Epidermal melanocyte (primary cell): Measurements from ENCODE around the gene FCMR.

ENCODE experiments used
- DNase-seq: peaks from one replicate; pipeline ENCODE4 v3.0.0; 2011; ENCODE audit warnings: low spot score; ENCODE audit not compliant: insufficient read length

FCMR gene, protein sequence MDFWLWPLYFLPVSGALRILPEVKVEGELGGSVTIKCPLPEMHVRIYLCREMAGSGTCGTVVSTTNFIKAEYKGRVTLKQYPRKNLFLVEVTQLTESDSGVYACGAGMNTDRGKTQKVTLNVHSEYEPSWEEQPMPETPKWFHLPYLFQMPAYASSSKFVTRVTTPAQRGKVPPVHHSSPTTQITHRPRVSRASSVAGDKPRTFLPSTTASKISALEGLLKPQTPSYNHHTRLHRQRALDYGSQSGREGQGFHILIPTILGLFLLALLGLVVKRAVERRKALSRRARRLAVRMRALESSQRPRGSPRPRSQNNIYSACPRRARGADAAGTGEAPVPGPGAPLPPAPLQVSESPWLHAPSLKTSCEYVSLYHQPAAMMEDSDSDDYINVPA

DNA sequence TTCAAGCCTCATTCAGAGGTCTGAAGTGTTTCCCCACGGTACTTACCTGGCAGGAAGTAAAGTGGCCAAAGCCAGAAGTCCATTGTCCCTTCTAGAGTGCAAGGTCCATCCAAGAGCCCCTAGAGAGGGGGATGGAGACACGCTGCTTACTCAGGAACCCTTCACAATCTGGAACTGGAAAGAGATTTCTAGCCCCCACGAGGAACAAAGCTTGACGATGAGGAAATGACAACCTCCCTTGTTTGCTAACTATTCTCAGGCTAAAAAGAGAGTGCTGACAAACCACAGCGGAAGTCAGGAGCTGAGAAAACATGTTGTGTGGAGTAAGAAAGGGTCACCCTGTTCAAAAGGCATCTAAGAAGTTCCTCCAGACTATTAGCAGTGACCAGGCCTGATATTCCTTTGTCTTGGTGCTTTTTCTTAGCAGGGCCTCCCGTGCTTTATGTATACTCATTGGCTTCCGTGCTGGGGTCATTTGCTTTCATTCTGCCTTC, at the start of gene FCMR:
Gene FCMR (minus strand): TSS at position 170 of the 494 bp plus-strand sequence. CDS start 87 bp downstream, at position 83.
- DNase-seq, result no peak

DNA sequence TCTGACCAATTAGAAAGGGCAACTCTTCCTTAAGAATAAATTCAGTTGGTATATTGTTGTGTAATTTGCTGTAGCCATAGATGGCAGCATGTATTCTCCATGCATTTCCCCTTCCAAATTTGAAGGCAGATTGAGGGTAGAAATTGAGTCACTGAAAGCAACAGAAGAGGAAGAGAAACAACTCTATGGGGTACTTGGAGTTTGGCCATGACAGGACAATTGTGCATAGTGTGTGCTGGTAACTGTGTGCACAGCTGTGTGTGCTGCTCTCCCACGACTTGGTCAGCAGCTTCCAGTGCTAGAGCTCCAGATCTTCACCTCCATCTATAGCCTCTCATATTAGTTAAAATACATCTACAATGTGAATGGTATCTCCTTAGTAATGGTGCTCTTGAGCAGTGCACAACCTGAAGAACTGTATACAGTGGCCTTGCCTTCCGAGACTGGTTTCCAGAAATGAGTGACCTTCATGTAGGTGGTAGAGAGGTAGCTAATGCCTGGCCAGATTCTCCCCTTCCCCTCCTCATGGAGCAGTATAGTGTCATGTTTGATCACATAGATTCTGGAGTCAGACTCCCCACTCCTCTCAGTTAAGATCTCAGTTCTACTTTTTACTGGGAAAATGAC, 49.4 kb upstream of the FCMR start:
- no peak for DNase-seq

GRCh38 chr1:206970446-206970845, 48.7 kb upstream of the FCMR start, which contains the start of gene FCAMR:
TSS of gene FCAMR (minus strand) at chr1:206970460. CDS start at chr1:206970125, 335 bp downstream.
- no peak for DNase-seq

GRCh38 chr1:206969090-206969489, 47.3 kb upstream of the FCMR start:
- DNase-seq, result no peak

- DNase-seq, result no peak
These were observed 45.5 kb upstream of the FCMR start for GRCh38 chr1:206967096-206967849.

DNA sequence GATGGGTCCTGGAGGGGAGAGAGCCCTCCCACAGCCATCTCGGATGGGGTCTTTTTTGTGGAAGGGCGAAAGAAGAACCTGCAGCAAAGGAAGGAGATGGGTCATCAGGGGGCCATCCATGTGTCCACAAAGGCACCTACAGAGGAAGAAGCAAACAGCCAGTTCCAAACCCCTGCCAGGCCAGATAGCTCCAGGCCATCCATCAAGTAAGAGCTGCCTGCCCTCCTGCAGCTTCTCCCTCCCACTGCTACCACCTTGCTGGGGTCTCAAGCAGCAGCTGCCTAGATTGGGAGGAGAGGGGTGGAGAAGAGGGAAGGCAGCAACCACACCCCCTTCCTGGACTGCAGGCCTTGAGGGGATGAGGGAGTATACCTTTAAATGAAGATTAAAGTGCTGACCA, 44.0 kb upstream of the FCMR start:
- no peak for DNase-seq

- no peak for DNase-seq
These were observed 42.0 kb upstream of the FCMR start for GRCh38 chr1:206963740-206964139.

GRCh38 chr1:206963119-206963712, 41.5 kb upstream of the FCMR start:
- DNase-seq, result no peak

GRCh38 chr1:206962272-206962671, 40.5 kb upstream of the FCMR start:
- DNase-seq, result no peak

DNA sequence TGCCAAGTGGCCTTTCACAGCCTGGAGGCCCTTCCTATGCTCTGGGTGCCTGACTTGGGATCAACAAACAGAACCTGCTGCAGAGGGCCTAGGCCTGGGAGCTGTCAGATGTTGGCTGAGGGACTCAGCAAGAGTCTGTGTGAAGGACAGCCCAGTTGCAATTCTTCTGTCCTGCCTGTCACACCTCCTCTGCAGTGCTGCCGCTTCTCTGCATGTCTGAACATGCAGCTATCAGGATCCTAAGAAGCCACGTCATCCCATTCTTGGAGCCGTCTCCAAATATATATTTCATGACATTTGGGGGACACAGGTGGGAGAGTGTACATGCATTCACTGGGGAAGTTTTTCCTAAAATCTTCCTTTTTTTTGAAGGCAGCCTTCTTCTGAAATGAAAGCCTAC, 39.9 kb upstream of the FCMR start:
- no peak for DNase-seq

GRCh38 chr1:206960676-206961386, 39.1 kb upstream of the FCMR start:
- no peak for DNase-seq

- DNase-seq, result no peak
These were observed 36.4 kb upstream of the FCMR start for GRCh38 chr1:206958144-206958543.

DNA sequence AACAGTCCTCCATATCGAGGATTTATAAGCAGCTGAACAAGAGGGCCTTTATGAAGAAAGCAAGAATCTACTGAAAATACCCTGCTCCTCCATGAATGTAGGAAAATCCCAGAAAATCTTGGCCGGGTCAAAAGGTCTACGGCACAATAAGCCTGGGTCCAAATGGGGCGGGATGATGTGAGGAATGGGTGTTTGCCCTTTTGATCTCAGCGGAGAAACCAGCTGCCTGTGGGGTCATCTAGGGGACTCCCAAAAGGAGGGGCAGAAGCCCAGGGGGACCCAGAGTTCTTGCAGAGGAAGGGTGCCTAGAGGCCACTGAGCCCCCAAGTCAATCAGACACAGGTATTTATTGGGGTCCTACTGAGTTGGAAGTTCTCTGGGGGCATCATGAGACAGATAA, 35.9 kb upstream of the FCMR start:
- no peak for DNase-seq

GRCh38 chr1:206955476-206956451, 34.0 kb upstream of the FCMR start:
- no peak for DNase-seq

DNA sequence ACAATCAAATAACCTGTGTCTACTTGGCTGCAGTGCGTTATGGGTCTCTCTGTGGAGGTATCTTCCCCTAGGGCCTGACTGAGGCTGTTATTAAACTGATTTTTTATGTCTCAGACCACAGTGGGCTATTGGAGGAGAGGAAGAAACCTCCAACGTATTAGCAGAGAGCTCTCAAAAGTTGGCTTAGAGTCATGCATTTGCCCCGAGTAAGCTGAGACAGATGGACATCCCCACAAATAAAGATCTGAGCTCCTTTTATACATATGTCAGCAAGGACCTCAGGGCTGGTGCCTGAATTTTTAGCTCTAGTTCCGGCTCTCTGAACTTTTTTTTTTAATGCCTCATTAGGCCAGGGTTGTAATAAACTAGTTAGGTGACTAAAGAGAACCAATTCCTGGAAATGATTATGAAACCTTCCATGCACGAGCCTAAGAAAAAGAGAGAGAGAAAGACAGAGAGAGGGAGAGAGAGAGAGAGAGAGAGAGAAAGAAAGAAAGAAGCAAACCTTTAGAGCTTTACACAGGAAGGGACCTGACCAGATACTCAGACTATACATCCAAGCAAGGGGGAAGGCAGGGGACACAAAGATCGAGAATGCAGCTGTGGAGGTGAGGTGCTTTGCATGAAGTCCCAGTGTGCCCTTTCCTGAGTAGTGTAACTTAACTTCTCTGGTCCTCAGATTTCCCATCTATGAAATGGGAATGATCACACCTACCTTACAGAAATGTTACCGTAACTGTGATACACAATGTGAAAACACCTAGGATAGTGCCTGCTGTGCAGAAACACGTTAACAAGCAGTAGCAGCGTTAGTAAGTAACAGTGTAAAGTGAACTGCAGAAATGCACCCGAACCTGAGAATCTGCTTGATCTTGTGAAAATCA, 33.0 kb upstream of the FCMR start:
- DNase-seq, result no peak

DNA sequence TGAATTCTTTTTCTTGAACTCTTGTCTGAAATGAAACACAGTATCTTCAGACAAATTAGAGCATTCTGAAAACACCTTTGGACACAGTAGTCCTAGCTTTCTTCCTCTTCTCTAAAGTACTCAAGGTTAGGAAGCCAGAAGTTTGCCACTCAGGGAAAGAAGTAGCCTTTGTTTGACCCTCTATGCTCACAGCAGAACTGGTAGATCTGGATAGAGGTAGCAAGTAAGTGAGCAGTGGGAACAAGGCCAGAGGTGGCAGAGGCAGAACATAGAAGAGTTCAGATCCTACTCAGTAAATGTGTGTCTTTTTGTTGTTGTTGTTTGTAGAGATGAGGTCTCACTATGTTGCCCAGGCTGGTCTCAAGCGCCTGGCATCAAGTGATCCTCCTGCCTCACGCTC, 31.9 kb upstream of the FCMR start:
- DNase-seq, result no peak

GRCh38 chr1:206953126-206953525, 31.4 kb upstream of the FCMR start:
- DNase-seq, result no peak

DNA sequence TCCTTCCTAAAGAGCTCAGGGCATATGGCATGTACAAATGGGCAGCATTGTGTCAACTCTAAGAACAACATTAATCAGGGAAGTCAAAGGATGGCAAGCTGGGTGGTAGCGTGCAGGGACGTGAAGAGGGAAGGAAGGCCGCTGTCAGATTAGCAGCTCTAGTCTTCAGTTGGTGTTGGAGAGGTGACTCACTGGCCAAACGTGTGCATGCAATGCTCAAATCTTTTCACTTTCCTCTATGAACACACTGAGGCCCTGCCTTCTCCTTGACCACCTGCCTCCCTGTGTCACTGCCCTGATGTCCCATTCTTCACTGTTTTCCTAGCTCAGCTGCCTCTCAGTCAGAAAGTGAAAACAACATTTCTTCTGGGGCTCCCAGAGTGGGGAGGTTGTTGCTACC, 30.4 kb upstream of the FCMR start:
- DNase-seq, result no peak
